ENCODE measurements around the gene MAD2L1BP.

DNA sequence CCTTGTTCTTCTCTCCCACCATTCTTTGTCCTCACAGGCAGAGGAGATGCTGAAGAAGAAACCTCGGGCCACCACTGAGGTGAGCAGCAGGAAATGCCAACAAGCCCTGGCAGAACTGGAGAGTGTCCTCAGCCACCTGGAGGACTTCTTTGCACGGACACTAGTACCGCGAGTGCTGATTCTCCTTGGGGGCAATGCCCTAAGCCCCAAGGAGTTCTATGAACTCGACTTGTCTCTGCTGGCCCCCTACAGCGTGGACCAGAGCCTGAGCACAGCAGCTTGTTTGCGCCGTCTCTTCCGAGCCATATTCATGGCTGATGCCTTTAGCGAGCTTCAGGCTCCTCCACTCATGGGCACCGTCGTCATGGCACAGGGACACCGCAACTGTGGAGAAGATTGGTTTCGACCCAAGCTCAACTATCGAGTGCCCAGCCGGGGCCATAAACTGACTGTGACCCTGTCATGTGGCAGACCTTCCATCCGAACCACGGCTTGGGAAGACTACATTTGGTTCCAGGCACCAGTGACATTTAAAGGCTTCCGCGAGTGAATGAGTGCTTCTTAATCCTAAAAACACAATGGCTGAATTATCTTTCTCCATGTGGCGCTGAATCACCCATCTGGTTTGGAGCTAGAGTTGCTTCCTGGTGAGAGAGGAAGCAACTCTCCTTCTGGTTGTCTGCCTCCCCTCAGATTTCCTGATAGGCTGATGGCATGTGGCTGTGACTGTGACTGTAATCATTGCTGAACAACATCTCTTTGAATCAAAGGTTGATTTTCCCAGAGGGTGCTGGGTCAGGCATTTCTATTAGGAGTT is 4.6 kb downstream of the MAD2L1BP start:
- TF ChIP-seq, protein P1, sequence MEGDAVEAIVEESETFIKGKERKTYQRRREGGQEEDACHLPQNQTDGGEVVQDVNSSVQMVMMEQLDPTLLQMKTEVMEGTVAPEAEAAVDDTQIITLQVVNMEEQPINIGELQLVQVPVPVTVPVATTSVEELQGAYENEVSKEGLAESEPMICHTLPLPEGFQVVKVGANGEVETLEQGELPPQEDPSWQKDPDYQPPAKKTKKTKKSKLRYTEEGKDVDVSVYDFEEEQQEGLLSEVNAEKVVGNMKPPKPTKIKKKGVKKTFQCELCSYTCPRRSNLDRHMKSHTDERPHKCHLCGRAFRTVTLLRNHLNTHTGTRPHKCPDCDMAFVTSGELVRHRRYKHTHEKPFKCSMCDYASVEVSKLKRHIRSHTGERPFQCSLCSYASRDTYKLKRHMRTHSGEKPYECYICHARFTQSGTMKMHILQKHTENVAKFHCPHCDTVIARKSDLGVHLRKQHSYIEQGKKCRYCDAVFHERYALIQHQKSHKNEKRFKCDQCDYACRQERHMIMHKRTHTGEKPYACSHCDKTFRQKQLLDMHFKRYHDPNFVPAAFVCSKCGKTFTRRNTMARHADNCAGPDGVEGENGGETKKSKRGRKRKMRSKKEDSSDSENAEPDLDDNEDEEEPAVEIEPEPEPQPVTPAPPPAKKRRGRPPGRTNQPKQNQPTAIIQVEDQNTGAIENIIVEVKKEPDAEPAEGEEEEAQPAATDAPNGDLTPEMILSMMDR (conservative IDR thresholded peaks at IDR 0.05): no peak
- TF ChIP-seq EZH2 (IDR thresholded peaks at IDR 0.05; ENCODE audit: low read depth): no peak

All from PC-9 (cell line).